ENCODE data around the gene AQP11. TPM values are rescaled to one million over a fixed set of nuclear protein-coding genes. Genes with fewer than 3 reads are reported as not detected.

Gene AQP11
- total RNA-seq, 4 donors from 2014 or later = 0.55 to 0.76 (median 0.59) TPM; not detected in 1

GRCh38 chr11:77656362-77656761 lies 66.6 kb downstream of the AQP11 start:
- WGBS = 87% methylated on average over 7 of the region's 7 CpGs
- H3K27ac ChIP-seq = no peak overlapping the region
- DNase-seq (ENCODE audit: low spot score in 2 of 2) = no peak

GRCh38 chr11:77658213-77659013 lies 68.7 kb downstream of the AQP11 start:
- H3K27me3 ChIP-seq = no peaks in the 10 kb centered on the region
- no peaks in the 10 kb centered on the region for H3K4me1 ChIP-seq
- no peaks in the 10 kb centered on the region for H3K9me3 ChIP-seq
- WGBS = 58% methylated on average over 4 of the region's 4 CpGs
- H3K27ac ChIP-seq = no peak overlapping the region
- H3K36me3 ChIP-seq = no peaks in the 10 kb centered on the region
- no peak for TF ChIP-seq POLR2A (IDR thresholded peaks at IDR 0.05)
- TF ChIP-seq POLR2AphosphoS5 (IDR thresholded peaks at IDR 0.05) = no peak
- TF ChIP-seq CTCF (IDR thresholded peaks at IDR 0.05) = no peak
- no peak for TF ChIP-seq EP300 (IDR thresholded peaks at IDR 0.05)
- H3K4me3 ChIP-seq = no peak overlapping the region
- no peak for DNase-seq (ENCODE audit: low spot score in 2 of 2)

More at GRCh38 chr11:77656362-77656761, 66.6 kb downstream of the AQP11 start:
- H3K4me3 ChIP-seq = no peak overlapping the region
- H3K27me3 ChIP-seq = no peaks in the 10 kb centered on the region
- no peaks in the 10 kb centered on the region for H3K9me3 ChIP-seq
- H3K36me3 ChIP-seq = no peaks in the 10 kb centered on the region
- H3K4me1 ChIP-seq = no peaks in the 10 kb centered on the region
- TF ChIP-seq POLR2A (IDR thresholded peaks at IDR 0.05) = no peak

Other genes starting within 250 kb of the AQP11 start
- 10 to 100 TPM; 23.4 to 47.9 (median 28.9) TPM for gene PAK1, start 115.9 kb upstream of the AQP11 start, total RNA-seq
- 10 to 100 TPM; 36.6 to 88.1 (median 69.2) TPM for gene CLNS1A, start 47.8 kb downstream of the AQP11 start, total RNA-seq
- gene RSF1, start 230.8 kb downstream of the AQP11 start, total RNA-seq = 100 to 1,000 TPM in 1 of 4 donors, 10 to 100 TPM in 3; 27.5 to 121 (median 45.5) TPM
- 10 to 100 TPM; 14.6 to 47.9 (median 36.7) TPM for gene AAMDC, start 231.2 kb downstream of the AQP11 start, total RNA-seq

Measured in suprapubic skin (tissue), 4 donors.